Endometrial microvascular endothelial cells (primary cell): ENCODE results near the gene SDCCAG8. TPM values are rescaled to one million over a fixed set of nuclear protein-coding genes. Genes with fewer than 3 reads are reported as not detected.

Experiments used
- in situ Hi-C: cut with HindIII; loops from 2 replicates; pipeline ENCODE4 v1.10.0; 2017; ENCODE audit warnings: low sequenced_read_pairs, low pct_unique_long_range_greater_than_20kb; ENCODE audit errors: inconsistent ontology term
- total RNA-seq: library from RNA; depleted of rRNA; stranded (reverse); fragments of >200 nt; gene quantifications from one replicate; pipeline ENCODE4 v1.2.3, GENCODE V29; 2015; ENCODE audit errors: inconsistent ontology term

SDCCAG8 gene
- total RNA-seq, 1 donor from 2014 or later: 21.9 TPM

DNA sequence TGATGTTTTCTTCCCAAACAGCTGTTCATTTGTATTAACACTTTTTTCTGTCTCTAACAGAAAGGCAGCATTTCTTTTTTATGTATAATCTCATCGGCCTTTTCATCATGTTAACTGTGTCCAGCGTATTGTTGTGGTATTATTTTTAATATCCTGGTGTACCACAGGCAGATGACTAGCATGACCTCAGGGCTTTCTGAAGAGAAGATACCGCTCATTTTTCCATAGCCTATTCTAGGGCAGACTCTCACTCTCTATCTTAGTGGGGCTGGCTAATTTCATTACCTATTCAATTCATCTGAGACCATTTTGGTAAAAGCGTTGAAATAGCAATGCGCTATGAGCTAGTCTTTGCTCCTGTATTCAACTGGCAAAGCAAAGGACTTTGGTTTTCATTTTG lies 209.9 kb downstream of the SDCCAG8 start:
- in situ Hi-C loops: no loop called here

- in situ Hi-C loops: no loop called here
These were observed 213.7 kb downstream of the SDCCAG8 start for GRCh38 chr1:243469497-243469896.

GRCh38 chr1:243470502-243470901 lies 214.7 kb downstream of the SDCCAG8 start:
- in situ Hi-C loops: no loop called here

DNA sequence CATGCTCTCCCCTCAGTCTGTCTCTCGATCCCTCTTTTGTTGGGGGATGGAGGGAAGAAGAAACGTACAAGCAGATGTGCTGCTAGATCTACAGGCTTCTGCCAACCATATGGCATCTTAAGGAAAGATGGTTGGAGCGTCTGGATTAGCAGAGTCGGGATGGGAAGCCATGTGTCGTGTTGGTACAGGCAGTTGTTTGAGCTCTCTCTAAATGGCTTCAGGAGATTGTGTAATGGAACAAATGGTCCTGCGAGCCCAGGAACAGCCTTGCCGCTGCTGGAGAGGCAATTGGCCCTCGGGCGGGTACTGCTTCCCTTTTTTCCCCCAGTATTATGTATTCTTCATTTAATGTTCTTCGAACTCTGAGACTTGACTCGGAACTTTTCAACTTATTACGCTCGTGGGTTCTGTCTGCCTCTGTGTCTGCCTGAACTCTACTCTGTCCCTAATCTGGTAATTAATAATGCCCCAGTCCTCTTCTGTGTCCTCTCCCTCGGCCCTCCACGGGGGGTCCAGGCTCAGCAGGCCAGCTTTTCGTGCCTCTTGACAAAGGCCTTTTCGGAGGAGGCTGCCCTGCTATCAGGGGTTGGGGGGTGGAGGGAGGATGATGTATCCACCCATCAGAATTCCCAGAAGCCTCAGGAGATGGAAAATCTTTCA lies 215.3 kb downstream of the SDCCAG8 start:
- in situ Hi-C loops: no loop called here

DNA sequence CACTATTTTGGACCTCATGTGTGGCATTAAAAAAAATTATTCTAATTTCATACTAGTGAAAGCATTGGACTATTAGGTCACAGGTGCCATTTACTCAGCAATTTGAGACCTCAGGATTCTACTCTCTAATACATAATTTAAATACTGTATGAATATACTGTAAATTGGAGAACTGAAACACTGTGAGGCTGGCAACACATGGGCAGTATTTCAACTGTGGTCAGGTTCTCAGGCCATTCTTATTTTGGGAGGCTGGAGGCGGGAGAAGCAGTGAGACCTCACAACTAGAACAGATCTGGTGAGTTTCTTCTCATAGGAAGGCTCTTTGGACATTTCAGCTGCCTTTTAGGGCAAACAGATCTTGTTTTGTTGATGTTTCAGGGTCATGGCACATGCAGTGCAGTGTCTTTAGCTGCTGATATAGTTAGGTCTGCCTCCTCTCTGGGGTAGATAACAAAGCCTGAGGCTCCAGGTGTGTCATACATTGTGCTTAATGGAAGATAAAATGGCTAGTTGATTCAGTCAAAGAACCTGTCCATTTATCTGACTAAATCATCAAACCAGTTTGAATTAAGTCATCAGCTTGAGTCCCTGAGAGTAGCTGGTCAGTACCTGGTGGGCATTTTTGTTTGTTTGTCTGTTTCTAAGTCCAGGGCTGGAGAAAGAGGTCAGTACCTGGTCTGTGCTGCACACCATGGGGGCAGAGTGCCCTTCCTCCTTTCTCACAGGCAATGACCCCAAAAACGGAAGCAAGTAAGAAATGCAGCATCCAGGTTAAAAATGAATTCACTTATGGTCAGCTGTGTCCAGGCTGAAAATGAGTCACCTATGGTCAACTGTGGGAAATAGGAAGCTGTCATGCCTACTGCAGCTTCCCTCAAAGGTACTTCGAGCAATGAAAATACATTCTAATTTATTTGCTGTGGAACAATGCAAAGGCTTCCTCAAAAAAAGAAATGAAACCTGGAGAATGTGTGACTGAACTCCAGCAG lies 216.2 kb downstream of the SDCCAG8 start:
- in situ Hi-C loops: no loop called here

DNA sequence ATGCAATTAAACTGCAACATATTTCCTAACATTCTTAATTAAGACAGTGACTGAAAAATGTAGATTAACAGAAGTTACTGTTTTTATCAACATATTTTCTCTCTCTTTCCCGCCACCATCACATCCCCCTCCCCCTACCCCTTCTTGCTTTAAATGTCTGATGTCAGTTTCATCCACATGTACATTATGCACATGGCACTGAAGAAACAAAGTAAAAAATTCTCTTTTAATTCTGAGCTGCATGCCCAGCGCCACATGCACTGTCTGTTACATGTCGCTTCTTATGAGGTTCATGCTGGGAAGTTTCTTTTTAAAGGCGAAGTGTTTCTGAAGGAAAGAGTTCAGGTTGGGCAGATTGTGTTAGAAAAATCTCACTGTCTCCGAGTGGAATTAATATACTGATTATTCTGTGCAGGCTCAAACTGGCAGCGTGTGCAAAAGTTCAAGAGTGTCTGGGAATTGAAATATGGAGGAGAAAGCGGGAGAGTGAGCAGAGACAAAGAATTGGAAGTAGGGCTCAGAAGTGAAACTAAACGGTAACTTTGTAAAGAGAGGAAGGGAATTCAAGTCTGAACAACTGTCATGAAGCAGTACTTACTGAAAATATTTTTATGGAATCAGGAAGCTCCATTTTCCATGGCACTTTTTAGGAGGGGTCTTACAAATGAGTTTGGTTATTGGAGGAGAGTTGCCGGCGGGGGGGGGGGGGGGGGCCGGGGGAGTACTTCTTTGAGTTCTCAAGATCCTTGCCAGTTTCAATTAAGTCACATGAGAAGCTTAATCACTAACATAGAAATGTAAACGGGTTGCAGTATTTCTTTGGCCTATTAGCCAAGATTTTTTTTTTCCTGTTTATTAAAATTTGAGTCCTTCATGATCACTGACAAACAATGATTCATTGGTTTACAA lies 217.6 kb downstream of the SDCCAG8 start:
- in situ Hi-C loops: no loop called here

DNA sequence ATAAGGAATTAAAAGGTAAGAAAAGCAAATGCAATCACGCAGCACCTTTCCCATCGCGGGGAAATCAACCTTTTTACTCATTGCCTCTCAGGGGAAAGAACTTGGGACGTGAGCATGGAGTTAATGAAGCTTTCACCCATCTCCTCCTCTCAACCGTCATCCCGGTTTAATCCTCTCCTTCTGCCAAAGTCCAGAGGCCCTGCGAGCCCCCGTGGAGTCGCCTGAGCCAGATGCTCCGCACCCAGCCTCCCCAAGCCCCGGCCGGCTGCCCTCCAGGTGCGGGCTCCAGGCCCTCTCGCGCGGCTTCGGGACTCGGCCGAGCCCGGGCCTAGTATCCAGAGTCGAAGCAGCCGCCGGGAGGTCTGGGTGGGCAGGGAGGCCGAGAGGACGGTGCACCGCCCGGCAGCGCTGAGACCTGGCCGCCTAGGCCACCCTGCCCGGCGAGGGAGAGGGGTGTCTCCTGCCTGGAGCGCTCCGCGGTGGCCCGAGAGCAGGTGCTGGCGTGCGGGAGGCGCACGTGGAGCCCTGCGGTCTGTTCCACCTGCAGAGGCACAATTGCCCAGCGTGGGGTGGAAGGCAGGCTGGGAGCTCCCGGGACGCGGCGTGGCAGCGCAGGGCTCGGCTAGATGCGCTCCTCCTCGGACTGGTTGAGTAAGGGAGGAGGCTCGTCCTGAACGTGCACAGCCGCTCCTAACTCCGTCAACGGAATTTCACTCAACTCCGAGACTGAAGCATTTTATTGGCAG lies 218.5 kb downstream of the SDCCAG8 start:
- in situ Hi-C loops: no loop called here

- in situ Hi-C loops: no loop called here
These were observed 219.1 kb downstream of the SDCCAG8 start for GRCh38 chr1:243474906-243475305.

DNA sequence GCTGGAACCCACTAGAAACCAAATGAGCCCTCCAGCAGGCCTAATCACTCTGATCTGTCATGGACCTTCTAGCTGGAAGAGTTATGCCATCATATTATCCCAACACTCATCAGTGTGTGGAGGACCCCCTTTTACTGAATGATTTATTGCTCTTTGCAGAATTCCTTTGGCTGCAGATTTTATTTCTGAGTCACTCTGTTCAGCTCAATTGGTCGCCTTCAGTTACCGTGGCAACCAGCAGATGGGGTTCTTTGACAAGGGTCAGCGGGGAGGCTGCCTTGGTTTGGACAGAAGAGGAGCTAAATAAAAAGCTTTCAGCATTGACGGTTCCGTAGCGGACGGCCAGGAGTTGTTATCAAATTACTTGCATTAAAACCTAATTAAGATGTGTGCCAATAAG lies 220.1 kb downstream of the SDCCAG8 start:
- in situ Hi-C loops: no loop called here

GRCh38 chr1:243477731-243478290 lies 222.0 kb downstream of the SDCCAG8 start:
- in situ Hi-C loops: no loop called here

DNA sequence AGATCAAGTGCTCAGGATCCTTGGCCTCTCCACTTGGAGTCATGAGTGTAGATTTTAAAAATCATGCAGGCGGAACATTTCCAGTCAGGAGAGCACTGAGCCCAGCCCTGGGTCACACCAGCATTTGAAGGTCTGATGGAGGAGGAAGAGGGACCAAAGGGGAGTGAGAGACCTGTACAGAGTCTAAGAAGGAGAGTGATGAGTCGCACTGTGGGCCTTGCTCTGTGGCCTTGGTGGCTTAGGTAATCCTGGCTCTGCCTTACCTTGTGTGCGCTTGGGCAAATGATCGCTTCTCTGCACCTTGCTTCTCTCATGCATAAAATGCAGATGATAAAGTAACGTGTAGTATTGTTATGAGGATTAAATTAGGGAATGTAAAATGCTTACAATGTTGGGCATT lies 225.3 kb downstream of the SDCCAG8 start:
- in situ Hi-C loops: no loop called here

DNA sequence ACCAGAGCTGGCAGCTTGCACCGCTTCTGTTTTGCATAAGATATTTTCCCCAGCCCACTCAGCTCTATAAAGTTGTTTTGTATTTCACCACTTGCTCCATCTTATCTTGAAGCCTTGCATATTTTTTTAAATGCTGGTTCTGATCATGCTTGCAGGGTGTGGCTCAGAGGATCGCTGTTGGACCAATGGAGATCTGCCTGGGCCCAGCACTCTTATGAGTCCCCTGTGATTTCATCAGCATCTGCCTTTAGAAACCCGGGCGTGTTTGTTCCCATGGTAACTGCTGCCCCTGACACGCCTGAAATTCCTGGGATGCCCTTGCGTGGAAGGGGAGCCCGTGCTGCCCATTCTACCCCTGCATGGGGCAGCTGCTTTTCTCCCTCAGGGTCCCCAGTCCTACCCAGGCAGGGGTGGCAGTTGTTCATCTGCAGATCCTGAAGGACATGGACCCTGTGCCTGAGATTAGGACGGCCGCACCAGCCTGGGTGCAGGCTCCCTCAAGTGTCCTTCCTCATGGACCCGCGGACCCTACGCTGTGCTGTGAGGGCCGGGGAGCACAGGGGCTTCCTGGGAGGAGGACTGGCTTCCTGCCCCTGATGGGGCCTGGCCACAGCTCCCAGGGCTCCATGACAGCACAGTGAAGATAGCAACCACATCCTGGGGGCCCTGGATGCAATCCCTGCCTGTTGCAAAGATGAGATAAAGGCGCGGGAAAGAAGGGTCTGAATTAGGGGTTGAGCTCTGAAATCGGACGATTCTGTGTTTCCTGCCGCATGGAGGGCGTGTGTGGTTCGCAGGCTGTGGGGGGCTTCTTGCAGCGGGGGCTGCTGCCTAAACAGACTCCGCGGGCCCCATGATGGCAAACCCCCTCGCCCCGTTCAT lies 226.5 kb downstream of the SDCCAG8 start:
- in situ Hi-C loops: no loop called here

DNA sequence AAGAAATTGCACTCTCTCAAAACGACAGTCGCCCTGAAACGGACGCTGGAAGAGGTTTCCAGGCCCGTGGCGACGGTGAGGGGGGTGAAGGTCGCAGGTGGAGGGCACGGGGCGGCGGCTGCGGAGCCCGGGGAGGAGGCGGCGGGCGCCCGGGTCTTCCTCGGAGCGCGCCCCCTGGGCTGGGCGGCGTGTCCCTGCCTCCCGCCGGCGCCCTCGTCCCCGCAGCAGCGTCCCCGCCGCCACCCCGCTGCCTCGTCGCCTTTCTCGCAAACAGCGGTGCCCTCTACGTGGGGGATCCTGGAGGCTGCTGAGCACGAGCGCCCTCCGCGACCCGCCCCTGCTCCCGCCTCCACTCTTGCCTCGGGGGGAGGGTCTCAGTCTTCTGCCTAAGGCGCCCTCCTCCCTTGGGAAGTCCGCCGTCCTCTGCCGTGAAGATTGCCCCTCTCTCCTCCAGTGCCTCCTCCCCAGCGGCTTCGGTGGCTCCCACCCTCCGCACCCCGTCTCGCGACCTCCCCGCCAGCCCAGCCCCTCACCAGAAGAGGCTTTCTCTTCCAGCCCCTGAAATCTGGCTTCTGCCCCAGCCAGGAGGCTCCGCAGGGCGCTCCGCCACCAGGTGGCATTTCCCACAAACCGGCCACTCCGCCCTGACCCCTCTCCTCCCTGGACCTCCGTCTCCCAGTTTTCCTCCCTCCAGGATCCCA lies 227.4 kb downstream of the SDCCAG8 start:
- in situ Hi-C loops: no loop called here

- in situ Hi-C loops: no loop called here
These were observed 228.1 kb downstream of the SDCCAG8 start for GRCh38 chr1:243483952-243484351.

DNA sequence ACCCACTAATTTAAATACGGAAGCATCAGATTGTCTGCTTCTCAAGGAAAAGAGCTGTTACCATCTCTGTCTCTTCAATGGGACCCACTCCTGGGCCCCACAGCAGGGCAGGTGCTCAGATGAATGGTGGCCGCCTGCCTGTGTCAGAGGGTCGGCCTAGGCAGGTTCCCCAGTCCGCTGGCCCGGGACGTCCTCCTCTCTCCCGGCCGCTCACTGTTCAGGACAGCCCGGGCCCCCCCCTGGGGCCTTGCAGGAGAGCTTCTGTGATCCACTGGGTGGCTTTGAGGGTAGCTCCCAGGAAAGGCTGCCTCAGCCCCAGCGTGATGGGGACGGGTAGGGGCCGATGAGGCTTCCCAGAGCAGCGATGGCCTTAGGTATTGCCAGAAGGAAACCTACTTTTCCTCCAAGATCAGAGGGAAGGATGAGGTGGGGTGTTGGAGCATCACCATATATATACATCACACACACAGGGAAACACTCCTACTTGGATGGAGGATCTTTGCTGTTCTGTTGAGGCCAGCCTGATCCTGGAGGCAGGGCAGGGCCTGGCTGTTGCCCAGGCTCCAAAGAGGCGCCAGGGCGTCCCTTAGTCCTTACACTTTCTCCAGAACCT lies 231.3 kb downstream of the SDCCAG8 start:
- in situ Hi-C loops: no loop called here

GRCh38 chr1:243487649-243488227 lies 231.9 kb downstream of the SDCCAG8 start:
- in situ Hi-C loops: no loop called here
